HepG2 (cell line): Measurements from ENCODE around the gene TTLL11. TPM values are rescaled to one million over a fixed set of nuclear protein-coding genes. Genes with fewer than 3 reads are reported as not detected.

Source experiments
- FOXA1 ChIP-seq, 2 experiments: fragments of 450-650 bp in 1 of 2; sonication (generic) in 1 of 2; formaldehyde crosslinking in 1 of 2; IDR thresholded peaks; 2 replicates each; pipeline versions ENCODE4 v1.4.0 to v1.6.1; 2016 to 2020; ENCODE audit warnings: missing genetic modification reagents in 1 of 2
- FOXJ3 ChIP-seq: sonication (generic); formaldehyde crosslinking; IDR thresholded peaks from 2 replicates; pipeline ENCODE4 v1.4.0; 2020; ENCODE audit warnings: missing genetic modification reagents, mild to moderate bottlenecking, borderline replicate concordance
- FOXK1 ChIP-seq: sonication (generic); formaldehyde crosslinking; IDR thresholded peaks from 2 replicates; pipeline ENCODE4 v1.4.0; 2020; ENCODE audit warnings: low read depth, missing genetic modification reagents, borderline replicate concordance
- KLF6 ChIP-seq: IDR thresholded peaks from 2 replicates; pipeline ENCODE4 v1.8.0; 2016; ENCODE audit warnings: missing biosample characterization, missing genetic modification reagents
- NFKBIZ ChIP-seq: IDR thresholded peaks from 2 replicates; pipeline ENCODE4 v1.6.1; 2018; ENCODE audit warnings: missing genetic modification reagents, missing compliant biosample characterization
- NR2C2 ChIP-seq: sonication (generic); formaldehyde crosslinking; IDR thresholded peaks from 2 replicates; pipeline ENCODE4 v1.4.0; 2020; ENCODE audit warnings: missing genetic modification reagents, mild to moderate bottlenecking, moderate library complexity, borderline replicate concordance
- PRMT3 ChIP-seq: sonication (generic); formaldehyde crosslinking; IDR thresholded peaks from 2 replicates; pipeline ENCODE4 v1.8.1; 2022; ENCODE audit warnings: low read depth, mild to moderate bottlenecking, moderate library complexity, missing genetic modification reagents, borderline replicate concordance
- SAP130 ChIP-seq: IDR thresholded peaks from 2 replicates; pipeline ENCODE4 v1.6.1; 2016; ENCODE audit warnings: low read depth
- SMAD3 ChIP-seq: sonication (generic); formaldehyde crosslinking; IDR thresholded peaks from 2 replicates; pipeline ENCODE4 v1.4.0; 2020; ENCODE audit warnings: missing genetic modification reagents
- SOX5 ChIP-seq: IDR thresholded peaks from 2 replicates; pipeline ENCODE4 v1.6.1; 2016; ENCODE audit warnings: borderline replicate concordance
- TEAD3 ChIP-seq: optimal IDR thresholded peaks from 2 replicates; pipeline ENCODE3; 2016; ENCODE audit warnings: borderline replicate concordance
- ZKSCAN1 ChIP-seq: fragments of 150-350 bp; IDR thresholded peaks from 2 replicates; pipeline ENCODE4 v1.6.1; 2014; ENCODE audit warnings: low read length
- ZNF160 ChIP-seq: sonication (generic); formaldehyde crosslinking; IDR thresholded peaks from 2 replicates; pipeline ENCODE4 v1.8.0; 2022; ENCODE audit warnings: mild to moderate bottlenecking, inconsistent platforms, missing genetic modification reagents
- ZNF501 ChIP-seq: sonication (generic); formaldehyde crosslinking; IDR thresholded peaks from 2 replicates; pipeline ENCODE4 v1.5.1; 2020; ENCODE audit warnings: mild to moderate bottlenecking, moderate library complexity, missing genetic modification reagents
- polyA plus RNA-seq, 8 experiments: library from polyadenylated mRNA; depleted of rRNA in 3 of 8; stranded (reverse) in 7 of 8; unstranded in 1 of 8; fragments of >200 nt; fragmentation: Illumina TruSeq in 4 of 8; extraction: Trizol in 4 of 8; gene quantifications; 2 replicates each; pipeline versions ENCODE4 v1.2.1 to v1.2.3, GENCODE V29; 2011 to 2016; ENCODE audit warnings: low read depth in 4 of 8, missing spikeins in 1 of 8, mixed read lengths in 1 of 8; ENCODE audit not compliant: insufficient read depth in 1 of 8
- total RNA-seq, 5 experiments: library from RNA; depleted of rRNA; stranded (reverse); fragments of >200 nt; fragmentation: Illumina TruSeq; extraction: Trizol; gene quantifications; 2 replicates each; pipeline ENCODE4 v1.2.3, GENCODE V29; 2016; ENCODE audit warnings: low read depth in 1 of 5
- TF ChIP-seq, protein P1 (sequence below): IDR thresholded peaks from 2 replicates; pipeline ENCODE4 v1.6.1; 2018; ENCODE audit warnings: missing genetic modification reagents
- TF ChIP-seq, protein P2 (sequence below): sonication (generic); formaldehyde crosslinking; conservative IDR thresholded peaks from 2 replicates; pipeline ENCODE4 v1.4.0; 2020; ENCODE audit warnings: mild to moderate bottlenecking, missing genetic modification reagents, moderate library complexity
- TF ChIP-seq, protein P3 (sequence below): sonication (generic); formaldehyde crosslinking; IDR thresholded peaks from 2 replicates; pipeline ENCODE4 v1.4.0; 2020; ENCODE audit warnings: missing genetic modification reagents
- TF ChIP-seq, protein P4 (sequence below): sonication (generic); formaldehyde crosslinking; IDR thresholded peaks from 2 replicates; pipeline ENCODE4 v1.5.0; 2020; ENCODE audit warnings: mild to moderate bottlenecking, missing genetic modification reagents
- TF ChIP-seq, protein P5 (sequence below): sonication (generic); formaldehyde crosslinking; IDR thresholded peaks from 2 replicates; pipeline ENCODE4 v1.9.0; 2022; ENCODE audit warnings: low read depth, missing genetic modification reagents

TTLL11 gene
- total and polyA plus RNA-seq, 2 of the 13 experiments (the other 11 are each of a cell fraction or from before 2014, with no cell fraction given): 4.5 to 5.2 TPM

DNA sequence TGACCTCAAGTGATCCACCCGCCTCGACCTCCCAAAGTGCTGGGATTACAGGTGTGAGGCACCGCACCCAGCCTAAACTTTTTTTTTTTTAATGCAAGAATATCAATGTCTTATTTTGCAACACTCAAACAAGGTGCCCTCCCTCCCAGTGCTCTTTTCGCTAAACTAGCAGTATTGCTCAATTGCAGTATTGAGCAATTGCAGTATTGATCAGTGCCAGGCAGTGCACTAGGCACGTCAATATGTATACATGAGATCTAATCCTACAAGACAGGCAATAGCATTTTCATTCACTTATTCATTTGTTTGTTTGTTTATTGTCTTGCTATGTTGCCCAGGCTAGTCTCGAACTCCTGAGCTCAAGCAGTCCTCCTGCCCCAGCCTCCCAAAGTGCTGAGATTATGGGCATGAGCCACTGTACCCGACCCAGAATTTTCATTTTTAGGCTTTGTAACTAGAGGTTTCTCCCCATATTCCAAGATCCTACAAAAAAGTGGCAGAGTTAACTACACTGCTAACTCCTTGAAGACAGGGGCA is 94.5 kb downstream of the TTLL11 start (continued):
- peak; percentile 56; the same call in 1 of the 2 replicates for TF ChIP-seq KLF6 (CRISPR knock-in tag)
- TF ChIP-seq SOX5 (CRISPR knock-in tag): peak; percentile 23; the same call in 1 of the 2 replicates
- TF ChIP-seq, protein P1, sequence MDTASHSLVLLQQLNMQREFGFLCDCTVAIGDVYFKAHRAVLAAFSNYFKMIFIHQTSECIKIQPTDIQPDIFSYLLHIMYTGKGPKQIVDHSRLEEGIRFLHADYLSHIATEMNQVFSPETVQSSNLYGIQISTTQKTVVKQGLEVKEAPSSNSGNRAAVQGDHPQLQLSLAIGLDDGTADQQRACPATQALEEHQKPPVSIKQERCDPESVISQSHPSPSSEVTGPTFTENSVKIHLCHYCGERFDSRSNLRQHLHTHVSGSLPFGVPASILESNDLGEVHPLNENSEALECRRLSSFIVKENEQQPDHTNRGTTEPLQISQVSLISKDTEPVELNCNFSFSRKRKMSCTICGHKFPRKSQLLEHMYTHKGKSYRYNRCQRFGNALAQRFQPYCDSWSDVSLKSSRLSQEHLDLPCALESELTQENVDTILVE (CRISPR knock-in tag): peak; percentile 68; the same call in 1 of the 2 replicates
- TF ChIP-seq FOXK1: peak; percentile 80; the same call in 1 of the 2 replicates
- TF ChIP-seq TEAD3 (CRISPR knock-in tag): peak; percentile 11
- TF ChIP-seq, protein P2, sequence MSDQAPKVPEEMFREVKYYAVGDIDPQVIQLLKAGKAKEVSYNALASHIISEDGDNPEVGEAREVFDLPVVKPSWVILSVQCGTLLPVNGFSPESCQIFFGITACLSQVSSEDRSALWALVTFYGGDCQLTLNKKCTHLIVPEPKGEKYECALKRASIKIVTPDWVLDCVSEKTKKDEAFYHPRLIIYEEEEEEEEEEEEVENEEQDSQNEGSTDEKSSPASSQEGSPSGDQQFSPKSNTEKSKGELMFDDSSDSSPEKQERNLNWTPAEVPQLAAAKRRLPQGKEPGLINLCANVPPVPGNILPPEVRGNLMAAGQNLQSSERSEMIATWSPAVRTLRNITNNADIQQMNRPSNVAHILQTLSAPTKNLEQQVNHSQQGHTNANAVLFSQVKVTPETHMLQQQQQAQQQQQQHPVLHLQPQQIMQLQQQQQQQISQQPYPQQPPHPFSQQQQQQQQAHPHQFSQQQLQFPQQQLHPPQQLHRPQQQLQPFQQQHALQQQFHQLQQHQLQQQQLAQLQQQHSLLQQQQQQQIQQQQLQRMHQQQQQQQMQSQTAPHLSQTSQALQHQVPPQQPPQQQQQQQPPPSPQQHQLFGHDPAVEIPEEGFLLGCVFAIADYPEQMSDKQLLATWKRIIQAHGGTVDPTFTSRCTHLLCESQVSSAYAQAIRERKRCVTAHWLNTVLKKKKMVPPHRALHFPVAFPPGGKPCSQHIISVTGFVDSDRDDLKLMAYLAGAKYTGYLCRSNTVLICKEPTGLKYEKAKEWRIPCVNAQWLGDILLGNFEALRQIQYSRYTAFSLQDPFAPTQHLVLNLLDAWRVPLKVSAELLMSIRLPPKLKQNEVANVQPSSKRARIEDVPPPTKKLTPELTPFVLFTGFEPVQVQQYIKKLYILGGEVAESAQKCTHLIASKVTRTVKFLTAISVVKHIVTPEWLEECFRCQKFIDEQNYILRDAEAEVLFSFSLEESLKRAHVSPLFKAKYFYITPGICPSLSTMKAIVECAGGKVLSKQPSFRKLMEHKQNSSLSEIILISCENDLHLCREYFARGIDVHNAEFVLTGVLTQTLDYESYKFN (CRISPR knock-in tag): peak; percentile 73
- TF ChIP-seq NFKBIZ (CRISPR knock-in tag): peak; percentile 78; the same call in 1 of the 2 replicates
- TF ChIP-seq FOXJ3: peak; percentile 50; the same call in 1 of the 2 replicates
- TF ChIP-seq, protein P3, sequence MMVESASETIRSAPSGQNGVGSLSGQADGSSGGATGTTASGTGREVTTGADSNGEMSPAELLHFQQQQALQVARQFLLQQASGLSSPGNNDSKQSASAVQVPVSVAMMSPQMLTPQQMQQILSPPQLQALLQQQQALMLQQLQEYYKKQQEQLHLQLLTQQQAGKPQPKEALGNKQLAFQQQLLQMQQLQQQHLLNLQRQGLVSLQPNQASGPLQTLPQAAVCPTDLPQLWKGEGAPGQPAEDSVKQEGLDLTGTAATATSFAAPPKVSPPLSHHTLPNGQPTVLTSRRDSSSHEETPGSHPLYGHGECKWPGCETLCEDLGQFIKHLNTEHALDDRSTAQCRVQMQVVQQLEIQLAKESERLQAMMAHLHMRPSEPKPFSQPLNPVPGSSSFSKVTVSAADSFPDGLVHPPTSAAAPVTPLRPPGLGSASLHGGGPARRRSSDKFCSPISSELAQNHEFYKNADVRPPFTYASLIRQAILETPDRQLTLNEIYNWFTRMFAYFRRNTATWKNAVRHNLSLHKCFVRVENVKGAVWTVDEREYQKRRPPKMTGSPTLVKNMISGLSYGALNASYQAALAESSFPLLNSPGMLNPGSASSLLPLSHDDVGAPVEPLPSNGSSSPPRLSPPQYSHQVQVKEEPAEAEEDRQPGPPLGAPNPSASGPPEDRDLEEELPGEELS (CRISPR knock-in tag): peak; percentile 82
- TF ChIP-seq, protein P4, sequence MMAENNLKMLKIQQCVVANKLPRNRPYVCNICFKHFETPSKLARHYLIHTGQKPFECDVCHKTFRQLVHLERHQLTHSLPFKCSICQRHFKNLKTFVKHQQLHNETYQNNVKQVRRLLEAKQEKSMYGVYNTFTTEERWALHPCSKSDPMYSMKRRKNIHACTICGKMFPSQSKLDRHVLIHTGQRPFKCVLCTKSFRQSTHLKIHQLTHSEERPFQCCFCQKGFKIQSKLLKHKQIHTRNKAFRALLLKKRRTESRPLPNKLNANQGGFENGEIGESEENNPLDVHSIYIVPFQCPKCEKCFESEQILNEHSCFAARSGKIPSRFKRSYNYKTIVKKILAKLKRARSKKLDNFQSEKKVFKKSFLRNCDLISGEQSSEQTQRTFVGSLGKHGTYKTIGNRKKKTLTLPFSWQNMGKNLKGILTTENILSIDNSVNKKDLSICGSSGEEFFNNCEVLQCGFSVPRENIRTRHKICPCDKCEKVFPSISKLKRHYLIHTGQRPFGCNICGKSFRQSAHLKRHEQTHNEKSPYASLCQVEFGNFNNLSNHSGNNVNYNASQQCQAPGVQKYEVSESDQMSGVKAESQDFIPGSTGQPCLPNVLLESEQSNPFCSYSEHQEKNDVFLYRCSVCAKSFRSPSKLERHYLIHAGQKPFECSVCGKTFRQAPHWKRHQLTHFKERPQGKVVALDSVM (CRISPR knock-in tag): peak; percentile 56
- no peak for TF ChIP-seq ZNF160 (CRISPR knock-in tag)
- peak; percentile 55; the same call in 1 of the 2 replicates for TF ChIP-seq NR2C2 (CRISPR knock-in tag)
- TF ChIP-seq, protein P5, sequence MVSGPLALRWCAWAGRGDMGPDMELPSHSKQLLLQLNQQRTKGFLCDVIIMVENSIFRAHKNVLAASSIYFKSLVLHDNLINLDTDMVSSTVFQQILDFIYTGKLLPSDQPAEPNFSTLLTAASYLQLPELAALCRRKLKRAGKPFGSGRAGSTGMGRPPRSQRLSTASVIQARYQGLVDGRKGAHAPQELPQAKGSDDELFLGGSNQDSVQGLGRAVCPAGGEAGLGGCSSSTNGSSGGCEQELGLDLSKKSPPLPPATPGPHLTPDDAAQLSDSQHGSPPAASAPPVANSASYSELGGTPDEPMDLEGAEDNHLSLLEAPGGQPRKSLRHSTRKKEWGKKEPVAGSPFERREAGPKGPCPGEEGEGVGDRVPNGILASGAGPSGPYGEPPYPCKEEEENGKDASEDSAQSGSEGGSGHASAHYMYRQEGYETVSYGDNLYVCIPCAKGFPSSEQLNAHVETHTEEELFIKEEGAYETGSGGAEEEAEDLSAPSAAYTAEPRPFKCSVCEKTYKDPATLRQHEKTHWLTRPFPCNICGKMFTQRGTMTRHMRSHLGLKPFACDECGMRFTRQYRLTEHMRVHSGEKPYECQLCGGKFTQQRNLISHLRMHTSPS (CRISPR knock-in tag): peak; percentile 84
- no peak for TF ChIP-seq PRMT3
- TF ChIP-seq FOXA1 (IDR thresholded peaks at IDR 0.05): no peak
- TF ChIP-seq FOXA1 (CRISPR knock-in tag; IDR thresholded peaks at IDR 0.05): peak; percentile 29; the same call in 1 of the 2 replicates
- TF ChIP-seq SMAD3: peak; percentile 90
- no peak for TF ChIP-seq ZKSCAN1
- TF ChIP-seq SAP130 (CRISPR knock-in tag): 0 out of 2 replicates have a peak, but pooled peaks have one; percentile 15
- TF ChIP-seq ZNF501: no peak
